ENCODE data around the gene SLC25A24.
"Not testable (repeated sequence)": the region's sequence is repeated elsewhere in the genome, so short reads cannot be mapped to it uniquely, and the experiment has no call there.

SLC25A24 gene

GRCh38 chr1:108190686-108191416 is 9.3 kb downstream of the SLC25A24 start:
- H3K27me3 ChIP-seq (replicated peaks; ENCODE audit: control insufficient read depth, insufficient read depth, low read length) = no peaks in the 10 kb centered on the region
- TF ChIP-seq CTCF (IDR thresholded peaks at IDR 0.05; ENCODE audit: insufficient read depth, low read length, poor library complexity, severe bottlenecking) = no peak
- H3K4me3 ChIP-seq (replicated peaks; ENCODE audit: low read depth, low read length) = no peak overlapping the region
- DNase-seq (ENCODE audit: extremely low read depth, insufficient read length) = no peak
- H3K36me3 ChIP-seq (ENCODE audit: control insufficient read depth, insufficient read depth, low read length) = no peaks in the 10 kb centered on the region

- no peak overlapping the region for H3K4me3 ChIP-seq (replicated peaks; ENCODE audit: low read depth, low read length)
- no peaks in the 10 kb centered on the region for H3K27me3 ChIP-seq (replicated peaks; ENCODE audit: control insufficient read depth, insufficient read depth, low read length)
- H3K36me3 ChIP-seq (ENCODE audit: control insufficient read depth, insufficient read depth, low read length) = no peaks in the 10 kb centered on the region
- no peak for TF ChIP-seq CTCF (IDR thresholded peaks at IDR 0.05; ENCODE audit: insufficient read depth, low read length, poor library complexity, severe bottlenecking)
- no peak for DNase-seq (ENCODE audit: extremely low read depth, insufficient read length)
Observed at GRCh38 chr1:108190001-108190634, 10.0 kb downstream of the SLC25A24 start.

GRCh38 chr1:108188801-108189200 is 11.3 kb downstream of the SLC25A24 start:
- Histone ChIP-seq H3K36me3 (ENCODE audit: control insufficient read depth, insufficient read depth, low read length) (no peaks in the 10 kb centered on the region), H3K27me3 (replicated peaks; ENCODE audit: control insufficient read depth, insufficient read depth, low read length) (no peaks in the 10 kb centered on the region), H3K4me3 (replicated peaks; ENCODE audit: low read depth, low read length) (no peak overlapping the region)
- TF ChIP-seq CTCF (IDR thresholded peaks at IDR 0.05; ENCODE audit: insufficient read depth, low read length, poor library complexity, severe bottlenecking) = no peak
- no peak for DNase-seq (ENCODE audit: extremely low read depth, insufficient read length)

- H3K4me3 ChIP-seq (replicated peaks; ENCODE audit: low read depth, low read length) = no peak overlapping the region
- no peak for TF ChIP-seq CTCF (IDR thresholded peaks at IDR 0.05; ENCODE audit: insufficient read depth, low read length, poor library complexity, severe bottlenecking)
- no peaks in the 10 kb centered on the region for H3K36me3 ChIP-seq (ENCODE audit: control insufficient read depth, insufficient read depth, low read length)
- no peak for DNase-seq (ENCODE audit: extremely low read depth, insufficient read length)
- H3K27me3 ChIP-seq (replicated peaks; ENCODE audit: control insufficient read depth, insufficient read depth, low read length) = no peaks in the 10 kb centered on the region
Observed at GRCh38 chr1:108182959-108183700, 17.0 kb downstream of the SLC25A24 start.

- no peaks in the 10 kb centered on the region for H3K27me3 ChIP-seq (replicated peaks; ENCODE audit: control insufficient read depth, insufficient read depth, low read length)
- no peaks in the 10 kb centered on the region for H3K36me3 ChIP-seq (ENCODE audit: control insufficient read depth, insufficient read depth, low read length)
- TF ChIP-seq CTCF (IDR thresholded peaks at IDR 0.05; ENCODE audit: insufficient read depth, low read length, poor library complexity, severe bottlenecking) = no peak
- DNase-seq (ENCODE audit: extremely low read depth, insufficient read length) = no peak
- H3K4me3 ChIP-seq (replicated peaks; ENCODE audit: low read depth, low read length) = no peak overlapping the region
Observed at GRCh38 chr1:108179018-108179417, 21.1 kb downstream of the SLC25A24 start.

GRCh38 chr1:108162409-108162808 is 37.7 kb downstream of the SLC25A24 start:
- not testable (repeated sequence) for H3K27me3 ChIP-seq (replicated peaks; ENCODE audit: control insufficient read depth, insufficient read depth, low read length); DNase-seq (ENCODE audit: extremely low read depth, insufficient read length); H3K36me3 ChIP-seq (ENCODE audit: control insufficient read depth, insufficient read depth, low read length); H3K4me3 ChIP-seq (replicated peaks; ENCODE audit: low read depth, low read length)

- H3K4me3 ChIP-seq (replicated peaks; ENCODE audit: low read depth, low read length); DNase-seq (ENCODE audit: extremely low read depth, insufficient read length); H3K36me3 ChIP-seq (ENCODE audit: control insufficient read depth, insufficient read depth, low read length); H3K27me3 ChIP-seq (replicated peaks; ENCODE audit: control insufficient read depth, insufficient read depth, low read length): not testable (repeated sequence)
Observed at GRCh38 chr1:108159951-108160350, 40.2 kb downstream of the SLC25A24 start.

Data from GM06990 (cell line).